Adrenal gland (tissue), 12 donors: ENCODE measurements around the gene EIPR1. TPM values are rescaled to one million over a fixed set of nuclear protein-coding genes. Genes with fewer than 3 reads are reported as not detected.

Experiments
- DNase-seq, 7 donors: peaks; one replicate each; pipeline ENCODE4 v3.0.0-alpha.2; 2019 to 2020
- H3K27ac ChIP-seq, 5 donors: fragments of 200-600 bp; sonication (generic) in 4 of 5; 1 replicate in 3 of 5; 2 replicates in 2 of 5; pipeline versions ENCODE4 v1.5.1 to v1.8.0; 2016 to 2020; ENCODE audit warnings: mild to moderate bottlenecking in 1 of 5
- H3K27me3 ChIP-seq: fragments of 200-600 bp; 2 replicates; pipeline ENCODE4 v1.8.0; 2021
- H3K36me3 ChIP-seq, 2 donors: fragments of 200-600 bp; replicated peaks in 1 of 2; 1 replicate in 1 of 2; 2 replicates in 1 of 2; pipeline versions ENCODE4 v1.5.1 to v1.8.0; 2018 to 2022
- H3K4me1 ChIP-seq, 2 donors: fragments of 200-600 bp; replicated peaks in 1 of 2; 1 replicate in 1 of 2; 2 replicates in 1 of 2; pipeline versions ENCODE4 v1.5.1 to v1.8.0; 2018 to 2021
- H3K4me3 ChIP-seq, 4 donors: fragments of 200-600 bp; sonication (generic) in 3 of 4; one replicate each; pipeline ENCODE4 v1.5.1; 2016 to 2018
- H3K9me3 ChIP-seq, 3 donors: fragments of 200-600 bp; sonication (generic) in 1 of 3; replicated peaks in 1 of 3; 1 replicate in 2 of 3; 2 replicates in 1 of 3; pipeline versions ENCODE4 v1.5.1 to v1.8.0; 2016 to 2021
- CTCF ChIP-seq, 6 experiments: fragments of 450-650 bp in 4 of 6; fragments of 200-600 bp in 2 of 6; sonication (generic) in 1 of 6; IDR thresholded peaks; 1 replicate in 5 of 6; 2 replicates in 1 of 6; pipeline versions ENCODE4 v1.5.1 to v1.8.0; 2016 to 2021; ENCODE audit warnings: antibody characterized with exemption in 6 of 6, mild to moderate bottlenecking in 2 of 6, moderate library complexity in 1 of 6
- POLR2A ChIP-seq, 2 donors: fragments of 450-650 bp; IDR thresholded peaks; one replicate each; pipeline ENCODE4 v1.6.1; 2017; ENCODE audit warnings: antibody characterized with exemption in 2 of 2, mild to moderate bottlenecking in 2 of 2, moderate library complexity in 1 of 2
- WGBS, 4 donors: extraction: QIAGEN DNeasy Blood & Tissue Kit in 2 of 4; methylation state at CpG; one replicate each; pipeline versions ENCODE4 v1.1.5 to v1.1.7; 2013 to 2017; 5-methylcytosine and 5-hydroxymethylcytosine counted together
- intact Hi-C, 2 donors: fragments of 100-400 bp; cut with DNase I; formaldehyde crosslinking; loops; one replicate each; pipeline versions ENCODE4 v1.14.1 to v1.15.0; 2022 to 2023
- polyA plus RNA-seq, 3 donors: library from polyadenylated mRNA; stranded (reverse); fragments of 200-250 nt in 2 of 3; fragments of 350-450 nt in 1 of 3; fragmentation: Illumina TruSeq in 1 of 3; extraction: RNeasy Lipid Tissue Mini Kit (QIAGEN cat#74804) in 1 of 3; gene quantifications; one replicate each; pipeline ENCODE4 v1.2.3, GENCODE V29; 2013 to 2014
- total RNA-seq, 9 donors: library from RNA; depleted of rRNA in 4 of 9; stranded (reverse); fragments of >200 nt in 4 of 9; fragments of 120-200 nt in 1 of 9; fragmentation: NEBNext Ultra II Directional in 1 of 9; extraction: Animal tissue kit (Norgen Biotek cat#: 25700) in 1 of 9; gene quantifications; one replicate each; pipeline versions ENCODE4 v1.1.0 to v1.2.4, GENCODE V29; 2013 to 2023
- donor health status: healthy with polysubstance abuse.
- donor health status: Bipolar disorder and iron deficiency.
- donor health status: DM: yes; HTN: yes; CAD: no.
- donor health status: DM: no; HTN: no; CAD: no.
- donor health status: DM: no; HTN: no; CAD: no.
- donor health status: DM: yes; HTN: yes; CAD: no.

EIPR1 gene
- total and polyA plus RNA-seq, 12 donors: 10.3 to 37.9 (median 28.5) TPM

- Histone ChIP-seq H3K36me3 (no peaks in the 10 kb centered on the region), H3K4me1 (no peaks in the 10 kb centered on the region), H3K9me3 (no peaks in the 10 kb centered on the region), H3K27ac (no peak overlapping the region), H3K4me3 (no peak overlapping the region), H3K27me3 (no peaks in the 10 kb centered on the region)
- DNase-seq: peak in 1 of 7 donors; percentile 67
- 77 to 85% (median 82%) methylated on average over 14 of the region's 14 CpGs for WGBS, 4 donors
- intact Hi-C loops: no loop called here
- no peak for TF ChIP-seq POLR2A (IDR thresholded peaks at IDR 0.05)
- TF ChIP-seq CTCF (IDR thresholded peaks at IDR 0.05): no peak
These were observed 120.5 kb downstream of the EIPR1 start for GRCh38 chr2:3257166-3257565.

- intact Hi-C loops: no loop called here
- TF ChIP-seq CTCF (IDR thresholded peaks at IDR 0.05) (no peak), POLR2A (IDR thresholded peaks at IDR 0.05) (no peak)
- no peak overlapping the region for H3K4me3 ChIP-seq
- no peaks in the 10 kb centered on the region for H3K4me1 ChIP-seq
- H3K36me3 ChIP-seq: no peaks in the 10 kb centered on the region
- H3K27ac ChIP-seq: no peak overlapping the region
- DNase-seq: no peak
- no peaks in the 10 kb centered on the region for H3K27me3 ChIP-seq
- H3K9me3 ChIP-seq: no peaks in the 10 kb centered on the region
- WGBS, 4 donors: 90 to 98% (median 96%) methylated on average over 7 to 13 of the region's 13 CpGs
These were observed 121.0 kb downstream of the EIPR1 start for GRCh38 chr2:3256605-3257004.

- no peak for DNase-seq
- no peak overlapping the region for H3K4me3 ChIP-seq
- no peaks in the 10 kb centered on the region for H3K4me1 ChIP-seq
- H3K27ac ChIP-seq: no peak overlapping the region
- H3K36me3 ChIP-seq: no peaks in the 10 kb centered on the region
- WGBS, 4 donors: 96 to 98% (median 97%) methylated on average over 16 of the region's 16 CpGs
- no peaks in the 10 kb centered on the region for H3K27me3 ChIP-seq
- no peaks in the 10 kb centered on the region for H3K9me3 ChIP-seq
- intact Hi-C loops: no loop called here
- TF ChIP-seq POLR2A (IDR thresholded peaks at IDR 0.05) (no peak), CTCF (IDR thresholded peaks at IDR 0.05) (no peak)
These were observed 121.5 kb downstream of the EIPR1 start for GRCh38 chr2:3256157-3256556.

- TF ChIP-seq POLR2A (IDR thresholded peaks at IDR 0.05): no peak
- TF ChIP-seq CTCF (IDR thresholded peaks at IDR 0.05): no peak
- Histone ChIP-seq H3K27me3 (no peaks in the 10 kb centered on the region), H3K4me1 (no peaks in the 10 kb centered on the region), H3K9me3 (peaks cover 0 to 2% (median 0%) of the 10 kb centered on the region in 3 donors), H3K4me3 (no peak overlapping the region), H3K36me3 (no peaks in the 10 kb centered on the region), H3K27ac (no peak overlapping the region)
- intact Hi-C loops: no loop called here
- 90 to 96% (median 92%) methylated on average over 10 of the region's 10 CpGs for WGBS, 4 donors
- no peak for DNase-seq
These were observed 123.1 kb downstream of the EIPR1 start for GRCh38 chr2:3254442-3254941.
